MM.1S (cell line): ENCODE results near the gene DPY19L3.

Experiments
- EZH2 ChIP-seq: fragments of 300-600 bp; sonication (generic); optimal IDR thresholded peaks from 2 replicates; pipeline ENCODE3; 2017; ENCODE audit warnings: low read depth, mild to moderate bottlenecking, antibody characterized with exemption, low read length, mixed read lengths
- TF ChIP-seq, protein P1 (sequence below): fragments of 300-600 bp; sonication (generic); IDR thresholded peaks from 2 replicates; pipeline ENCODE4 v1.5.1; 2016; ENCODE audit warnings: antibody characterized with exemption, low read length, mixed read lengths

DNA sequence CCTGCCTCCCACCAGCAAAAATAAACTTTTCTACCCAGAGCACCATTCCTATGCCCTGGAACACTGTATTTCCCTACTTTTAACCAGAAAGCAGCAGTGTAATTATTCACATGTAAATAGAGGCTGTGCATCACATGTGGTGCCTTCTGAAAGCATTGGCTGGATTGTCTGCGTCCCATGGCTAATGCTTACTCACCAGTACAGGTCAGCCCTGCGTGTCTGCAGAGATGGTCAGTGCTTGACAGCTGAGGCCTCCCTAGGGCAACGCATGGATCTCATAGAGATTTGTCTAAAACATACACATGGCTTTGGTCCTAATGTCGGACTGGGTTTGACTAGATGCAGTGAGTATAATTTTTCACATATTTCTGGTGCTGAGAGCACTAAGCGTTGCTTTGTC is 64.2 kb downstream of the DPY19L3 start:
- TF ChIP-seq, protein P1, sequence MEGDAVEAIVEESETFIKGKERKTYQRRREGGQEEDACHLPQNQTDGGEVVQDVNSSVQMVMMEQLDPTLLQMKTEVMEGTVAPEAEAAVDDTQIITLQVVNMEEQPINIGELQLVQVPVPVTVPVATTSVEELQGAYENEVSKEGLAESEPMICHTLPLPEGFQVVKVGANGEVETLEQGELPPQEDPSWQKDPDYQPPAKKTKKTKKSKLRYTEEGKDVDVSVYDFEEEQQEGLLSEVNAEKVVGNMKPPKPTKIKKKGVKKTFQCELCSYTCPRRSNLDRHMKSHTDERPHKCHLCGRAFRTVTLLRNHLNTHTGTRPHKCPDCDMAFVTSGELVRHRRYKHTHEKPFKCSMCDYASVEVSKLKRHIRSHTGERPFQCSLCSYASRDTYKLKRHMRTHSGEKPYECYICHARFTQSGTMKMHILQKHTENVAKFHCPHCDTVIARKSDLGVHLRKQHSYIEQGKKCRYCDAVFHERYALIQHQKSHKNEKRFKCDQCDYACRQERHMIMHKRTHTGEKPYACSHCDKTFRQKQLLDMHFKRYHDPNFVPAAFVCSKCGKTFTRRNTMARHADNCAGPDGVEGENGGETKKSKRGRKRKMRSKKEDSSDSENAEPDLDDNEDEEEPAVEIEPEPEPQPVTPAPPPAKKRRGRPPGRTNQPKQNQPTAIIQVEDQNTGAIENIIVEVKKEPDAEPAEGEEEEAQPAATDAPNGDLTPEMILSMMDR = no peak
- TF ChIP-seq EZH2 = no peak
